Hematopoietic multipotent progenitor cell treated with erythropoietin and hydrocortisone succinate and interleukin-3 and kit ligand, for 17 days (in vitro differentiated cells): ENCODE measurements around the gene COL5A3.
"Not testable (repeated sequence)": the region's sequence is repeated elsewhere in the genome, so short reads cannot be mapped to it uniquely, and the experiment has no call there.

Experiments
- DNase-seq: peaks from one replicate; pipeline ENCODE4 v3.0.0-alpha.2; 2015; ENCODE audit warnings: low spot score

The COL5A3 gene

DNA sequence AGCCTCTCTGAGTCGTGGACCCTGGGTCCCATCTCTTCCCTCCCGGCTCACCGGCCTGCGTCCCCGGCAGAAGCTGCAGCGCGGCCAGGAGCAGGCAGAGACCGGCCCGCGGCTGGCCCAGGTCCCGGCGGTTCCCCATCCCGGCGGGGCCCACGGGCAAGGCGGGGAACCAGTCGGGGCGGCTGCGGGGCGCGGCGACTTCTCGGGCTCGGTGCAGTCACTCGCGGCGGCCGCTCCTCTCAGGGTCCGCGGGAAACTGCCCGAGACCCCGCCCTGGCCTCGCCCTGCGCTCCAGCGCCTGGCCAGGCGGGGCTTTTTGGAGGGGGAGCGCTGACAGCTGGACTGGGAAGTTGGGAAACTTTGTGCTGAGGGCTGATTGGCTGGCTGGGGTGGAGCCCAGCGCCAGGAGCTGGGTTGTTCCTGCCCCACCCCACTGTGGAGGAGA, at the start of gene COL5A3:
TSS of gene COL5A3 (minus strand) at position 258 of the 445 bp plus-strand sequence. CDS start at position 139, 119 bp downstream.
- DNase-seq = no peak

DNA sequence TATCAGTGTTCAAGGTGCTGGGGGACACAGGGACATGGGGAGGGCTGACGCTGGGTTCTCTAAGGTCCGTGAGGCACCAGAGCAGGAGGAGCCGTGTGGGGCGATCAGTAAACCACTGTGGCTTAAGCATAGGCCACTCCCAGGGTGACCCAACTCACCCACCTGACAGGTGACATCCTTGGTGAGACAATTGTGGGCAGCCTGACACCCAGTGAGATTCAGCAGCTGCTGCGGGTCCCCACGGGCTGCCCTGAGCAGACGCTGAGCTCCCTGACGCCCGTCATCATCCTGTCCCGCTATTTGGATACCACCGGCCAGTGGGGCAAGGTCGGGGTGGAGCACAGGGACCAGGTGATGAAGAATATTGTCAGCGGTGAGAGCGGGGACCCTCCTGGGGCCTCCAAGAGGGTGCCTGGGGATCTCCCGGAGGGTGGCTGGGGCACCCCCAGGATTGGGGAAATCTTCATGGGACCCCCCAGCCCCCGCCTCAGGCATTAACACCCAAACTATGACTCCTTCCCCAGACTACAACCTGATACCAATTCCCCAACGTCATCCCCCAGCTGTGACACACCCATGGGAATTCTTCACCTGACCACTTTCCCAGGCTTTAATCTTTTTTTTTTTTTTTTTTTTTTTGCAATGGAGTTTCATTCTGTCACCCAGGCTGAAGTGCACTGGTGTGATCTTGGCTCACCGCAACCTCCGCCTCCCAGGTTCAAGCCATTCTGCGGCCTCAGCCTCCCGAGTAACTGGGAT, 42.5 kb upstream of the COL5A3 start:
- no peak for DNase-seq

DNA sequence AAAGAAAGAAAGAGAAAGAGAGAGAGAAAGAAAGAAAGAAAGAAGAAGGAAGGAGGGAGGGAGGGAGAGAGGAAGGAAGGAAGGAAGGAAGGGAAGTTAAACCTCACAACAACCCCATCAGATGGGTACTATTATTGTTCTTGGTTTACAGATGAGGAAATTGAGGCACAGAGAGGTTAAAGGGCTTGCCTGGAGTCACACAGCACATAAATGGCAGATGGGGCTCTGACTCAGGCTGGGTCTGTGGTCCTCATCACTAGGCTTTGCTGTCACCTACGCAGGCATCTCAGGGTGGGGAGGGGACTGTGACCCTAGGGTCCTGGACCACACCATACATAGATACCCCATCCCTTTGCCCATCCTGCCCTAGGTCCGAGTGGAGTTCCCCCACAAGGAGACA, 39.3 kb upstream of the COL5A3 start:
- DNase-seq = no peak

DNA sequence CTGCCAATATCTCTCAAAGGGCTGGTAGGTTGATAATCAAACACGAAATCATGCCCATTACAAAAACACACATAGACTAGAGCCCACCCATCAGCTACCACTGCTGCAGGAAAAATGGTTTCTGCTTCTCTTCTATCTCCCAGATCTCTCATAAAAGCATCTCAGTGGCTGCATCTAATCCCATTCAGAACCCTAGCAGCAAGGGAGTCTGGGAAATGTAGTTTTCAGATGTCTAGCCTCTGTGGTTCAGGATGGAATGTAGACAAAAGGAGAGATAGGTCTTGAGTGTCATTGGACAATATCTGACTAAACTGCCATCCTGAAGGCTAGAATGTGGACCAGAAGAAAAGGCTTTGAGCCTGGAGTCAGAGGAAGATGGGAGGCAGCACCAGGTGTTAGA, 35.1 kb upstream of the COL5A3 start:
- no peak for DNase-seq

DNA sequence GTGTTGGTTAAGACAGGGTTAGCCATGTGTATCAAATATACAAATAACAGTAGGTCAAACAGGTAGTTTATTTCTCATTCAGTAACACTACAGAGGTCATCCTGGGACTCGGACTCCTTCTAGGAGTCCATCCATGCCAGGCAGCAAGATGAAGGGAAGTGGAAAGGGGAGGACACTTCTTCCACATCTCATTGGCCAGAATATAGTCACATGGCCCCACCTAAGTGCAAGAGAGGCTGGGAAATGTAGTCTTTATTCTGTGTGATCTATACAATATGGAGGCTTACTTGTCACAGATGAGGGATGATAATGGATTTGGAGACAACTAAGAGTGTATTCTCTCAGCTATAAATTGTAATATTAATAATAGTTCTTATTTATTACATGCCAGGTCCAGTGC, 34.1 kb upstream of the COL5A3 start:
- DNase-seq = no peak

DNA sequence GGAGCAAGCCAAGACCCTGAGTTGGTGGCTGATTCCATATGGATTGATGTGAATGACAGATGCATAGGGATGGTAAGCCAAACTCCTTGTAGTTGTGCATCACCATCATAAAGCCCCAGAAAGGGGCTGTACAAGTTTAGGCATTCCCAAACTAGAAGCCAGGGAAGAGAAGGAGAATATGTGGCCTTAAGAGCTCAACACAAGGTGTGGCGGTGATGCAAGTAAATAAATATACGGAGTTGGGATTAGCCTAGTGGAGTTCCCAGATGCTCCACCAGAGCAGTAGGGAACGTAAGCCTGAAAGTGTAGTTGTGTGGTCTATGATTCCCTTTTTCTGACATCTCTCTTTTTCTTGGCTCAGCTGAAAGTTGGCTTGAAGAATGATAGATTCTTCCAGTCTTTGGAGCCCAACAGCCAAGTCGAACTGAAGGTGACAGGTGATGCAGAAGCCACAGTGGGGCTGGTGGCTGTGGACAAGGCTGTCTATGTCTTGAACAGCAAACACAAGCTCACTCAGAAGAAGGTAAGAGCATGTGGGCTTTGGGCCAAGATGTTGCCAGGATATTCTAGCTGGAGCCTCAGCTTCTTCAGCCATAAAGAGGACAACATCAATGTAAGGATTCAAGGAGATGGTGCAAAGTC, 33.1 kb upstream of the COL5A3 start:
- DNase-seq = no peak

DNA sequence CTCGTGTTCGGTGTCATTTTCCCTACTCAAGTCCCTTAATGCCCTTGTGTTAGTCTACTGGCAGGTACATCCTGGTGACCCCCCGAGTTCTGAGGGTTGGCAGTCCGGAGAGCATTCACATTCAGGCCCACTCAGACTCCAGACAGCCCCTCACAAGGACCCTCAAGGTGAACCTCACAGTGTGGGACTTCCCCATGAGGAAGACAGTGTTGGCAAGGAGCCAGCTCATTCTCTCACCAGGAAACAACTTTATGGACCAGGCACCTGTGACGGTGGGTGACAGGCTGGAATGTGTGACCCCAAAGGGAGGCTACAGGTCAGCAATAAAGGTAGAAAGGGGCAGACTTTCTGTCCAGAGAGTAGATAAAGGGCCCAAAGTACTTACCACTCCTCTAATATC, 27.5 kb upstream of the COL5A3 start:
- DNase-seq = no peak

DNA sequence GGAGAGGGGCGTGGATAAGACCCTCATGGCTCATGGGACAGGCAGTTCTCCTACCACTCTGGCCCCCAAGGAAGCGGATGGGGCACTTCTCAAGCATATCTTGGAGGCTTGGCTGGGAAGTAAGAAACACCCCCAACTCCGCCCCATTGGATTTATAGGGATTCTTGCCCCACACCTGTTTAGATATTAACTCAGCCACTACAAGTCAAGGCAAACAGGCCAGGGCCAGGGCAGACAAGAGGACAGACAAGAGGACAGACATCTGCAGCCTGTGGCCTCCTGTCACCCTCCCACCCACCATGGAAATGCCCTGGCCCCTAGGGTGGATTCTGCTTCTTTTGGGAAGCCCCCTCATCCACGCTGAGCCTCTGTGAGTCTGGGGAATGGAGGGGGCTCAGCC, 27.1 kb upstream of the COL5A3 start:
- no peak for DNase-seq

DNA sequence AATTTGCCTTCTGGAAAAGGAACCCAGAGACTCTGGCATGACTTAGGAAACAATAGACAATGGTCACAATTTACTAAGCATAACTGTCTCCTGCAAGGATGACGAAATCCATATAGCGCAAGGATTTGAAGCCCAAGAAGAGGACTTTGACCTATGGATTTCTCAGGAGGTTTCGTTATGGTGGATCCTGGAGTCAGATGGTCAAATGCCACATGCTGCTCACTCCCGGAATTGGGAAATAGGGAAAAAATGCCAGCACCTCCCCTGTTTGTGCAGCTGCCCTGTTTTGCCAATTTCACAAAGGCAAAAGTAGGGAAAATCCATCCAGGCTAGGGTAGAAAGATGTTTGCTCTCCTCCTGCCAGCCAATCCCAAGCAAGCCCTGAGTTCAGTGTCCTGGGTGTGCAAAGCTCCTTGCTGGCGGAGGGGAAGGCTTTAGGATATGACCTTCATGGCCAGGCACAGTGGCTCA, 26.3 kb upstream of the COL5A3 start:
- DNase-seq = no peak

DNA sequence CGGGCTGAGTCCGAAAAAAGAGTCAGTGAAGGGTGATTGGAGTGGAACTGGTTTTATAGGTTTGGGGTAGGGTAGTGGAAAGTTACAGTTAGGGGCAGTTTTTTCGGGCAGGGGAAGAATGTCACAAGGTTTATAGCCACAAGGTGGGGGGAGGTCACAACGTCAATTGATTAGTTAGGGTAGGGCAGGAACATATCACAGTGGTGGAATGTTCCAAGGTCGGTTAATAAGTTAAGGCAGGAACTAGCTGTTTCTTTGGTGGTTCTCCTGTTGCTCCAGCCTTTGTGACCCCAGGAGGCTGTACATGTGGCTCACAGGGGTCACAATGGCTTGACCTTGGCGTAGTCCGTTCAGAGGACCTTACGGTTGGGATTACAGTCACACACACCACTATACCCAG, 23.3 kb upstream of the COL5A3 start:
- DNase-seq = no peak

DNA sequence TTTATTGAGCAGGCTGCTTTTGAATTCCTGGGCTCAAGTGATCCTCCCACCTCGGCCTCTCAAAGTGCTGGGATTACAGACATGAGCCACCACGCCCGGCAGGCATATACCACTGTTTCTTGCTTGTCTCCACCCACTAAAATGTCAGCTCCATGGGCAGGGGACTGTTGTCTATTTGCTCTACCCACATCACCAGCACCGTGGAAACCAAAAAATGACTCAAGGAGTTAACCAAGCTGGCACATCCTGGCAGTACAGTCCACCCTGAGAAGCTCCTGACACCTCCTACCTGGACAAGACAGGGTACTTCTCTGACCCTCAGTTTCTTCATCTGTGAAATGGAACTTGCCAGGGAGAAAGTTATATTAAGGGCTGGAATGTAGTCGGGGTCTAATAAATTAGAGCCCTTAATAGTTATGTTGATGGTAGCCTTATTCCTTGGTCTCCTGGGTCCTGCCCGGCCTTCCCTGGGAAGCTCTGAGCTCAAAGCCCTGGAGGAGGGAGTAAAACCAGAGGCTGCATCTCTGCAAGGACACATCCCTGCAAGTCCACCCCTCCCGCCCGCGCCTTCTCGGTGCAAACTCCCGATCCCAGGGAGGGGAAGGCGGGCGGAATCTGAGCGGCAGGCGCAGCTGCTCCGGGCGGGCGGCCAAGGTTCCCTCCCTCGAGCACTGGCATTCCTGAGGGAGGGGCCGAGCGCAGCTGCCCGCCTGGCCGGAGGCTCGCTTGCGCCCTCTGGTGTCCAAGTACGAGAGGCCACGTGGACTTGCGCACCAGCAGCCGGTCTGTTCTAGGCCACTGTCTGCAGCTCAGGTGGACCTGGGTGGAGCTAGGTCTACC, 17.1 kb upstream of the COL5A3 start:
- peak; percentile 73 for DNase-seq

DNA sequence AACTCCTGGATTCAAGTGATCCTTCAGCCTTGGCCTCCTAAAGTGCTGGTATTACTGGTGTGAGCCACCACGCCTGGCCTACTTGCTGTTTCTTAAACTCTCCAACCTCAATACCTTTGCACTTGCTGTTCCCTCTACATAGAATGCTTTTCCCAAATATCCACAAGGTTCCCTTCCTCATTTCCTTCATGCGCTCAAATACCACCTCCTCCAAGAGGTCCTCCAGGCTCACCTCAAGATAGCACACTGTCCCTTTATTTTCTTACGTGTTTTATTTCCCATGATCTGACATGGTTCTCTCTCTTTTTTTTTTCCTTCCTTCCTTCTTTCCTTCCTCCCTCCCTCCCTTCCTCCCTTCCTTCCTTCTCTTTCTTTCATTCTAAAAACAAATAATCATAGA, 16.4 kb upstream of the COL5A3 start:
- DNase-seq = no peak

DNA sequence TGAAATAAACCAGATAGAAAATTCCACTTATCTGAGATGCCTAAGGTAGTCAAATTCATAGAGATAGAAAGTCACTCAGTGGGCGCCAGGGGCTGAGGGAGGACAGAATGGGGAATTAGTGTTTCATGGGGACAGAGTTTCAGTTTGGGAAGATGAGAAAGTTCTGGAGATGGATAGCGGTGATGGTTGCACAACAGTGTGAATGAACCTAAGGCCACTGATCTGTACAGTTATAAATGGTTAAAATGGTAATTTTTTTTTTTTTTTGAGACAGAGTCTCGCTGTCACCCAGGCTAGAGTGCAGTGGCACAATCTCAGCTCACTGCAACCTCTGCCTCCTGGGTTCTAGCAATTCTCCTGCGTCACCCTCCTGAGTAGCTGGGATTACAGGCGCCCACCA, 12.8 kb upstream of the COL5A3 start:
- DNase-seq = not testable (repeated sequence)

DNA sequence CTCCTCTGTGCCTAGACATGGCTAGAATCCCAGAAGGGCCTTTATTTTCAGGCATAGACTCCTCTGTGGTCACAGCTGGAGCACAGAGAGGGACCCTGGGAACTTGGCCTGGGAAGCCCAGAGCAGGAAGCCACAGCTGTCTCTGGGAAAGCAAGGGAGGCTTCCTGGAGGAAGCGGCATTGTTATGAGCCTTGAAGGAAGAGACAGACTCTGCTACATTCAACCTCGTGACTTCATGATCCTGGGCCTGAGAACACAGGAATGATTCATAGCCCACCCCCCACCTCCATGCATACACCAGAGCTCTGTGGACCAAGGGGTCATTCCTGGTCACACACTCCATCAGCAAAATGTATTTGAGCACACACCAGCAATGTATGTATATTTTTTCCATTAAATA, 11.6 kb upstream of the COL5A3 start:
- no peak for DNase-seq

DNA sequence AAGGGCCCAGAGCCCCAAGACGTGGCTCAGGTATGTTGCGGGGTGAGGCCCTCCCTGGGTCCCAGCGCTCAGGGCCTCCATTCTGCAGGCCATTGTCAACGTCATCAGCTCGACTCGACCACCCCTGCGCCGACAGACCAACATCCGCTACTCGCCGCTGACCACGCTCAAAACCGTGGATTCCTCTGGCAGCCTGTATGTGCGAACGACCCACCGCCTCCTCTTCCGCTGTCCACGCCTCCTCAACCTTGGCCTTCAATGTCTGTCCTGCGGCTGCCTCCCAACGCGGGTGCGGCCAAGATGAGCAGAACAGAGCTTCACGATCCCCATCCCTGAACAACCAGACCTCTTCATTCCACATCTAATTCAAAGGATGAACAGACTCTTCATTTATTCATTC, 11.1 kb upstream of the COL5A3 start:
- DNase-seq = no peak

DNA sequence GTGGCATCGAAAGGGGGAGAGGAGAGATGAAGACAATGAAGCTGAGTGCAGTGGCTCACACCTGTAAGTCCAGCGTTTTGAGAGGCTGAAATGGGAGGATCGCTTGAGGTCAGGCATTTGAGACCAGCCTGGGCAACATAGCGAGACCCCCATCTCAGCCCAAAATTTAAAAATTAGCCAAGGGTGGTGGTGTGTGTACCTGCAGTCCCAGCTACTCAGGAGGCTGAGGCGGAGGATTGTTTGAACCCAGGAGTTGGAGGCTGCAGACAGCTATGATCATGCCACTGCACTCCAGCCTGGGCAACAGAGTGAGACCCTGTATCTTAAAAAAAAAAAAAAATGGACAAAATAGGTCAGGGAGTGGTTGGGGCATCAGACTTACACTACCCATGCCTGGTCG, 10.5 kb upstream of the COL5A3 start:
- no peak for DNase-seq

DNA sequence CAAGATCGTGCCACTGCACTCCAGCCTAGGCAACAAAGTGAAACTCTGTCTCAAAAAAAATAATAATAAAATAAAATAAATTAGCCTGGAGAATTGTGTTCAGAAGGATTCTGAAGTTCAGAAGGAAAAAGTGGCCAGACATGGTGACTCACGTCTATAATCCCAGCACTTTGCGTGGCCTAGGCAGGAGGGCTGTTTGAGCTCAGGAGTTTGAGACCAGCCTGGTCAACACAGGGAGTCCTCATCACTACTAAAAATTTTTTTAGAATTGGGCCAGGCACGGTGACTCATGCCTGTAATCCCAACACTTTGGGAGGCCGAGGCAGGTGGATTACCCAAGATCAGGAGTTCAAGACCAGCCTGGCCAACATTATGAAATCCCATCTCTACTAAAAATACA, 8.9 kb upstream of the COL5A3 start:
- DNase-seq = no peak

DNA sequence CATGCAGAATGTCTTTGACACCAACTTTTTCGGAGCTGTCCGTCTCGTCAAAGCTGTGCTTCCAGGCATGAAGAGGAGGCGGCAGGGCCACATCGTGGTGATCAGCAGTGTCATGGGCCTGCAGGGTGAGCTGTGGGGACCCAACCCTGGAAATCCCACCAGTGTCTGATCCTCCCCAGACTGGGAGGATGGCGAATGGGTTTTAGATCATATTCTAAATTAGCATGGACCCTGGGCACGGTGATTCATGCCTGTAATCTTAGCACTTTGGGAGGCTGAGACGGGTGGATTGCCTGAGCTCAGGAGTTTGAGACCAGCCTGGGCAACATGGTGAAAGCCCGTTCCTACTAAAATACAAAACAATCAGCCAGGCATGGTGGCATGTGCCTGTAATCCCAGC, 8.5 kb upstream of the COL5A3 start:
- no peak for DNase-seq

DNA sequence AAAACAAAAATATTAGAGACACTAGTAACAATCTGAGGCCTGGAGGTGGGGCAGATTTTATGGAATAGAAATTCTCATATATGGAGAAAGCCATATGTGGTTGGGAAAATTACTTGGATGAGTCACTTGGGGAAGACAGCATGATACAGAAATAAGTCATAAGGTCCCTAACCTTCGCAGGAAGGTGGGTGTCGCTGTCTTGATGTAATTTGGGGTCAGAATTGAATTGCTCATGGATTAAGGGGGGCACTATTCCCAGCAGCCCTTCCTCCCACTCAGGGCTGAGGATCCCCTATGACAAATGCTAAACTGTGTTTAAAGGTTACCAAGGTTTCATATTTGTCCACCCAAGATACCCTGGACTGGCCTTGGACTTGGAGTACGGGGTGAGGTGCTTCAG, 8.0 kb upstream of the COL5A3 start:
- DNase-seq = no peak

DNA sequence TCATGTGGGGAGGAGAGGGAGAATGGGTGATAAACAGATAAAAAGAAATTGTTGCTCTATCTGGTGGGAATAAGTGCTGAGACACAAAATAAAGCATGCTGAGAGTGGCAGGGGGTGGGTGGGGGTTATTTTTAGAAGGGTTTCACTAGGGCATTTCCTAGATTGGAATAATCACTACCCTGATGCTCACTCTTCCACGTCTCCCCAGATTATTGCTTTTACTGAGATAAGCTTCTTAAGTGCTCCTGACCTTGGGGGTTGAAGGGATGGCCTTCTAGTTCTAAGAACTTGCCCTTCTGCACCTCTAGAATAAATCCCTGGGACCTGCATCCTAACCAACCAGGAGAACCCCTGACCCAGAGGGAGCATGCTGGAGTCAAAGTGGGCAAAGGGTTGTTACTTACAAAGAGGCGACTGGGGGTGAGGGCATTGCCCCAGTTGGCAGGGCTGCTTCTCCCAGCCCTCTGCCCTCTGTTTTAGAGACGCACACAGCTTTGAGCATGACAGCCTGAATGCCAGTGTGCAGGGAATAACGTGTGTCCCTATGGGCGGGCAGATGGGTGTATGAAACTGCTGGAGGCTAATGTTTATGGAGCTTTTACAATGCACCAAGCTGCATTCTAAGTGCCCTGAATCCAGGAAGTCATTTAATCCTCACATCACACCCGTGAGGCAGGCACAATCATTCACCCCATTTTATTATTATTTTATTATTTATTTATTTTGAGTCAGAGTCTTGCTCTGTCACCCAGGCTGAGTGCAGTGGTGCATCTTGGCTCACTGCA, 3.7 kb upstream of the COL5A3 start:
- DNase-seq = no peak

DNA sequence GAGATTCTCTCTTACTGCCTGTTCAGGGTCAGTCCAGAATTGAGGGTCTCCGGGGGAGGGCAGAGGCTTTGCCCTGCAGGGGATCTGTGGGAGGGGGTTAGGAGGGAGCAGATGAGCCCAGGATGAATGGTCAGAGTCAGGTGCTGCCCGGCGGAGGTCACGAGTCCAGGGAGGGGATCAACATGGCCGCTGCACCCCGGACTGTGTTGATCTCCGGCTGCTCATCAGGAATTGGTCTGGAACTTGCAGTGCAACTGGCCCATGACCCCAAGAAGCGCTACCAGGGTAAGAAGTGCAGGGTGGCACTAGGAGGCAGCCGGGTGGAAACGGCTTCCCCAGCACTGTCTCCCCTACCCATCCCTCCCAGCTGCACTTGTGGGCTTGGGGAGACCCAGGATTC, 3.0 kb upstream of the COL5A3 start, which contains the start of gene RDH8:
TSS of gene RDH8 (plus strand) at position 168 of the 400 bp plus-strand sequence. CDS start at position 183, 15 bp downstream.
- DNase-seq = no peak

DNA sequence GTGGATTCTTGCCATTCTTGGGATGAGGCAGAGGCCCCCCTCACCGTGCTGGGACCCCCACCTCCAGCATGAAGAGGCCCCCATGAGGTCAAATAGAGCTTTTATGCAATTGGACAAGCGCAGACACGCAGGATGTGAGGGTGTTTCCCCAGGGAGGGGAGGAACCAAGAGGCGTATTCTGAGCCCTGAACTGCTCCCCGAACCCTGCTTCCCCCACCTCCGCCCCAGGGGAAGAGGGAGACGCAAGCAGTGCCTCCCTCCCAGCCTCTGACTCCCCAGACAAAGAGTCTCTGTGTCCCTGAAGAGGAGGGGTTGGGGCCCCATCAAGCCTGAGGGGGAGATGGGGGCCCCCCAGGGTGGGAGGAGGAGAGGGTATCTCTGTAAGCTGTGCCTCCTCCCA, 1.7 kb upstream of the COL5A3 start:
- no peak for DNase-seq
